Activated T-cell treated with anti-CD3 and anti-CD28 coated beads for 48 hours (primary cell): ENCODE data around the gene GPC3.
"Not testable (repeated sequence)": the region's sequence is repeated elsewhere in the genome, so short reads cannot be mapped to it uniquely, and the experiment has no call there.

Experiments used
- DNase-seq: peaks from one replicate; pipeline ENCODE4 v3.0.0-alpha.2; 2020; ENCODE audit warnings: low read depth

Gene GPC3

GRCh38 chrX:133985164-133985966, at the start of gene GPC3:
Gene GPC3 (minus strand): TSS chrX:133985594.
- DNase-seq = peak; percentile 15

GRCh38 chrX:134032441-134032840, 47.0 kb upstream of the GPC3 start:
- no peak for DNase-seq

GRCh38 chrX:134026565-134027311, 41.3 kb upstream of the GPC3 start:
- DNase-seq = peak; percentile 5

GRCh38 chrX:134025986-134026545, 40.7 kb upstream of the GPC3 start:
- no peak for DNase-seq

- DNase-seq = no peak
Measured at GRCh38 chrX:134024686-134025377, 39.4 kb upstream of the GPC3 start.

- no peak for DNase-seq
Measured at GRCh38 chrX:134023851-134024281, 38.5 kb upstream of the GPC3 start.

- DNase-seq = no peak
Measured at GRCh38 chrX:134020910-134021309, 35.5 kb upstream of the GPC3 start.

GRCh38 chrX:134019567-134020206, 34.3 kb upstream of the GPC3 start:
- no peak for DNase-seq

GRCh38 chrX:134016309-134016708, 30.9 kb upstream of the GPC3 start:
- not testable (repeated sequence) for DNase-seq

- not testable (repeated sequence) for DNase-seq
Measured at GRCh38 chrX:134015510-134015909, 30.1 kb upstream of the GPC3 start.

- no peak for DNase-seq
Measured at GRCh38 chrX:134013524-134013923, 28.1 kb upstream of the GPC3 start.

- no peak for DNase-seq
Measured at GRCh38 chrX:134013092-134013497, 27.7 kb upstream of the GPC3 start.

- no peak for DNase-seq
Measured at GRCh38 chrX:134010690-134011089, 25.3 kb upstream of the GPC3 start.

- no peak for DNase-seq
Measured at GRCh38 chrX:134007716-134008115, 22.3 kb upstream of the GPC3 start.

- DNase-seq = no peak
Measured at GRCh38 chrX:134006484-134007161, 21.2 kb upstream of the GPC3 start.

GRCh38 chrX:134004084-134004483, 18.7 kb upstream of the GPC3 start:
- no peak for DNase-seq

GRCh38 chrX:134002921-134003615, 17.7 kb upstream of the GPC3 start:
- DNase-seq = no peak

- DNase-seq = no peak
Measured at GRCh38 chrX:134000260-134001245, 15.2 kb upstream of the GPC3 start.

GRCh38 chrX:133999031-133999705, 13.8 kb upstream of the GPC3 start:
- DNase-seq = no peak
